GM06990 (cell line): ENCODE results near the gene CACNA2D3.

ENCODE experiments used
- DNase-seq: peaks from one replicate; pipeline ENCODE4 v3.0.0-alpha.2; 2011; ENCODE audit not compliant: insufficient read length; ENCODE audit errors: extremely low read depth
- H3K27me3 ChIP-seq: replicated peaks from 2 replicates; pipeline ENCODE4 v1.6.0; 2011; ENCODE audit warnings: low read length; ENCODE audit not compliant: control insufficient read depth, insufficient read depth
- H3K36me3 ChIP-seq: 2 replicates; pipeline ENCODE4 v1.5.1; 2011; ENCODE audit warnings: low read length; ENCODE audit not compliant: control insufficient read depth, insufficient read depth
- H3K4me3 ChIP-seq: replicated peaks from 2 replicates; pipeline ENCODE4 v1.5.1; 2011; ENCODE audit warnings: low read depth, mild to moderate bottlenecking, control low read depth, low read length
- CTCF ChIP-seq: IDR thresholded peaks from 2 replicates; pipeline ENCODE4 v1.5.1; 2011; ENCODE audit warnings: low read length, control low read depth, mild to moderate bottlenecking, inconsistent platforms; ENCODE audit not compliant: insufficient read depth, poor library complexity, severe bottlenecking

CACNA2D3 gene

GRCh38 chr3:54518011-54518675 lies 395.8 kb downstream of the CACNA2D3 start:
- no peaks in the 10 kb centered on the region; the same call in 1 of the 2 replicates for H3K27me3 ChIP-seq
- TF ChIP-seq CTCF = no peak
- DNase-seq = no peak
- H3K36me3 ChIP-seq = no peaks in the 10 kb centered on the region
- H3K4me3 ChIP-seq = no peak overlapping the region

DNA sequence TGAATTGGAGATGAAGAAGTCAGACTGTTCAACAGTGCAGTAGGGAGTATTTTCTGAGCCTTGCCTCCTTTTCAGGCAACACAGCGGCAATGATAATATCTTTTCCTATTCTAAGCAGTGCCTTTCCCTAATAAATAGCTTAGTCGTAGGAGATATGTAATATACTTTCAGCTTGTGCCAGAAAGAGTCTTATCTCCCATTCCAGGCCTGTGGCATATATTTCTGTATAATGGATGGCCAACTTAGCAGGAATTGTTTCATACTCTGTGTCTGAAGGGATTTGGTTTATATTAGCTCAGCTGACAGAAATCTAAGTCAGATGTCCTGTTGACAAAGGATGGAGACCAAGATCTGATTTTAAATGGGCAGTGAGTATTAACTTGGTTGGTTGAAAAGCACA lies 397.1 kb downstream of the CACNA2D3 start:
- no peak for TF ChIP-seq CTCF
- DNase-seq = no peak
- H3K36me3 ChIP-seq = no peaks in the 10 kb centered on the region
- H3K27me3 ChIP-seq = no peaks in the 10 kb centered on the region; the same call in 1 of the 2 replicates
- H3K4me3 ChIP-seq = no peak overlapping the region

- no peak for TF ChIP-seq CTCF
- Histone ChIP-seq H3K36me3 (no peaks in the 10 kb centered on the region), H3K27me3 (no peaks in the 10 kb centered on the region; the same call in 1 of the 2 replicates), H3K4me3 (no peak overlapping the region)
- DNase-seq = no peak
Measured at GRCh38 chr3:54520060-54520459, 397.7 kb downstream of the CACNA2D3 start.

GRCh38 chr3:54527521-54527920 lies 405.2 kb downstream of the CACNA2D3 start:
- no peaks in the 10 kb centered on the region for H3K27me3 ChIP-seq
- H3K4me3 ChIP-seq = no peak overlapping the region
- H3K36me3 ChIP-seq = no peaks in the 10 kb centered on the region
- no peak for DNase-seq
- no peak for TF ChIP-seq CTCF

DNA sequence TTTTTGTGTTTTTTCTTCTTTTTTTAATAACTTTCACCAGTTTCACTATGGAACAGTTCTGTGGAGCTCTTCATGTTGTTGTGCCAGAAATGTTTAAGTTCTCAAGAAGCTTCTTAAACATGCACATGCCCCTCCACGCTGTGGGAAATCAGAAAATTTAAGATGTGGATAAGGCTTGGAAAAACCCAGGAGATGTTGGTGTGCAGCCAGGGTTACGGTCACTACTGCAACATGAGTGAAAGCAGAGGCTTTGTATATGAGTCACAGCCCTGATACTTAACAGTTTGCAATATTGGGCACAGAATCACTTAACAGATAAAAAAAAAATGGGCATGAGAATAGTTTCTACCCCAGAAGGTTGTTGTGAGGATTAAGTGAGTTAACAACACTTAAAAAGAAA lies 405.6 kb downstream of the CACNA2D3 start:
- no peaks in the 10 kb centered on the region for H3K36me3 ChIP-seq
- DNase-seq = no peak
- no peaks in the 10 kb centered on the region for H3K27me3 ChIP-seq
- H3K4me3 ChIP-seq = no peak overlapping the region
- no peak for TF ChIP-seq CTCF

- DNase-seq = no peak
- no peak overlapping the region for H3K4me3 ChIP-seq
- no peaks in the 10 kb centered on the region for H3K36me3 ChIP-seq
- TF ChIP-seq CTCF = no peak
- H3K27me3 ChIP-seq = no peaks in the 10 kb centered on the region
Measured at GRCh38 chr3:54528668-54529067, 406.3 kb downstream of the CACNA2D3 start.
